Gastroesophageal sphincter (tissue), 4 donors: Measurements from ENCODE around the gene S100A13. TPM values are rescaled to one million over a fixed set of nuclear protein-coding genes. Genes with fewer than 3 reads are reported as not detected.

Experiments used
- ATAC-seq: fragments of 150-250 bp; one replicate; pipeline ENCODE4 v1.9.1; 2016; ENCODE audit warnings: mild to moderate bottlenecking, moderate library complexity
- H3K27ac ChIP-seq, 4 donors: fragments of 200-600 bp; sonication (generic) in 3 of 4; 1 replicate in 3 of 4; 2 replicates in 1 of 4; pipeline ENCODE4 v1.5.1; 2016 to 2019
- H3K27me3 ChIP-seq: fragments of 200-600 bp; sonication (generic); one replicate; pipeline ENCODE4 v1.5.1; 2019
- H3K36me3 ChIP-seq, 2 donors: fragments of 200-600 bp; sonication (generic); one replicate each; pipeline ENCODE4 v1.5.1; 2019; ENCODE audit warnings: control low read depth in 1 of 2
- H3K4me1 ChIP-seq, 3 donors: fragments of 200-600 bp; sonication (generic); 1 replicate in 2 of 3; 2 replicates in 1 of 3; pipeline ENCODE4 v1.5.1; 2016 to 2019; ENCODE audit warnings: control low read depth in 2 of 3
- H3K4me3 ChIP-seq, 2 donors: fragments of 200-600 bp; sonication (generic); one replicate each; pipeline ENCODE4 v1.5.1; 2019; ENCODE audit warnings: mild to moderate bottlenecking in 1 of 2, moderate library complexity in 1 of 2
- H3K9me3 ChIP-seq, 3 donors: fragments of 200-600 bp; sonication (generic); one replicate each; pipeline ENCODE4 v1.5.1; 2017 to 2019; ENCODE audit warnings: control low read depth in 2 of 3
- CTCF ChIP-seq, 4 experiments: fragments of 200-600 bp in 2 of 4; fragments of 450-650 bp in 2 of 4; sonication (generic) in 1 of 4; IDR thresholded peaks; one replicate each; pipeline ENCODE4 v1.5.1; 2017 to 2019; ENCODE audit warnings: antibody characterized with exemption in 4 of 4, mild to moderate bottlenecking in 2 of 4, moderate library complexity in 2 of 4
- EP300 ChIP-seq: sonication (generic); formaldehyde crosslinking; IDR thresholded peaks from one replicate; pipeline ENCODE4 v1.6.1; 2017; ENCODE audit warnings: antibody characterized with exemption, mild to moderate bottlenecking
- POLR2A ChIP-seq, 2 donors: fragments of 450-650 bp; IDR thresholded peaks; one replicate each; pipeline ENCODE4 v1.6.1; 2017; ENCODE audit warnings: antibody characterized with exemption in 2 of 2, mild to moderate bottlenecking in 2 of 2, moderate library complexity in 1 of 2
- POLR2AphosphoS5 ChIP-seq: sonication (generic); formaldehyde crosslinking; IDR thresholded peaks from one replicate; pipeline ENCODE4 v1.6.1; 2017; ENCODE audit warnings: antibody characterized with exemption
- WGBS, 2 donors: methylation state at CpG; one replicate each; pipeline ENCODE4 v1.1.5; 2018; ENCODE audit warnings: low coverage in 1 of 2; 5-methylcytosine and 5-hydroxymethylcytosine counted together
- total RNA-seq, 4 donors: library from RNA; depleted of rRNA; stranded (reverse); fragments of >200 nt; gene quantifications; one replicate each; pipeline ENCODE4 v1.1.0, GENCODE V29; 2016

S100A13 gene
- total RNA-seq, 4 donors from 2014 or later, result 56.1 to 133 (median 76.3) TPM

GRCh38 chr1:153633754-153634665 is 6.7 kb upstream of the S100A13 start, which contains the start of gene CHTOP:
CHTOP (plus strand) TSS chr1:153634066; CDS start chr1:153636589, 2,523 bp downstream.
- H3K27ac ChIP-seq, result peak within 1 kb of the TSS; percentile 84 to 100 (median 97)
- H3K4me1 ChIP-seq, result peaks cover 0 to 56% (median 9%) of the 10 kb centered on the region in 3 donors
- 0 to 1% methylated on average over 11 to 19 of the region's 65 CpGs for WGBS, 2 donors
- peak; percentile 97 for ATAC-seq
- no peaks in the 10 kb centered on the region for H3K27me3 ChIP-seq
- peaks cover 0 to 39% of the 10 kb centered on the region in 2 donors for H3K36me3 ChIP-seq
- peak within 1 kb of the TSS; percentile 48 to 93 for H3K4me3 ChIP-seq
- TF ChIP-seq POLR2AphosphoS5 (peak; percentile 73), CTCF (IDR thresholded peaks at IDR 0.05) (peak in 3 of 4 experiments; percentile 14 to 44 (median 43)), EP300 (no peak), POLR2A (IDR thresholded peaks at IDR 0.05) (peak; percentile 51 to 62)
- H3K9me3 ChIP-seq, result no peaks in the 10 kb centered on the region

- ATAC-seq, result peak; percentile 46
- peaks cover 0 to 59% (median 9%) of the 10 kb centered on the region in 3 donors for H3K4me1 ChIP-seq
- TF ChIP-seq POLR2A (IDR thresholded peaks at IDR 0.05), result no peak
- WGBS, 2 donors, result 54 to 64% methylated on average over 8 to 12 of the region's 18 CpGs
- H3K27me3 ChIP-seq, result no peaks in the 10 kb centered on the region
- H3K4me3 ChIP-seq, result peak overlapping the region in 1 of 2 donors; percentile 93
- H3K36me3 ChIP-seq, result peaks cover 0 to 31% of the 10 kb centered on the region in 2 donors
- peak overlapping the region; percentile 32 to 100 (median 97) for H3K27ac ChIP-seq
- H3K9me3 ChIP-seq, result no peaks in the 10 kb centered on the region
These were observed 6.0 kb upstream of the S100A13 start for GRCh38 chr1:153633161-153633753.

GRCh38 chr1:153631047-153632022 is 4.0 kb upstream of the S100A13 start:
- H3K4me1 ChIP-seq, result peaks cover 0 to 59% (median 14%) of the 10 kb centered on the region in 3 donors
- WGBS, 2 donors, result 34 to 72% methylated on average over 3 to 9 of the region's 10 CpGs

GRCh38 chr1:153630384-153630783 is 3.1 kb upstream of the S100A13 start:
- ATAC-seq, result no peak
- Histone ChIP-seq H3K4me3 (no peak overlapping the region), H3K9me3 (no peaks in the 10 kb centered on the region), H3K36me3 (peaks cover 0 to 3% of the 10 kb centered on the region in 2 donors), H3K27ac (peak overlapping the region in 2 of 4 donors; percentile 14 to 83), H3K4me1 (peaks cover 0 to 59% (median 16%) of the 10 kb centered on the region in 3 donors), H3K27me3 (no peaks in the 10 kb centered on the region)
- TF ChIP-seq EP300 (no peak), CTCF (IDR thresholded peaks at IDR 0.05) (no peak), POLR2AphosphoS5 (no peak), POLR2A (IDR thresholded peaks at IDR 0.05) (no peak)
- WGBS, 2 donors, result 83% methylated on average over 1 of the region's 7 CpGs; no CpG with 5 or more reads in 1 of the 2 donors

More at GRCh38 chr1:153631047-153632022, 4.0 kb upstream of the S100A13 start:
- no peak for ATAC-seq
- H3K9me3 ChIP-seq, result no peaks in the 10 kb centered on the region
- peak overlapping the region in 1 of 4 donors; percentile 30 for H3K27ac ChIP-seq
- no peak overlapping the region for H3K4me3 ChIP-seq
- no peaks in the 10 kb centered on the region for H3K27me3 ChIP-seq
- H3K36me3 ChIP-seq, result peaks cover 0 to 12% of the 10 kb centered on the region in 2 donors
- TF ChIP-seq EP300 (no peak), CTCF (IDR thresholded peaks at IDR 0.05) (no peak), POLR2AphosphoS5 (no peak), POLR2A (IDR thresholded peaks at IDR 0.05) (no peak)
